ENCODE measurements around the gene HUWE1.
A peak's percentile ranks its signal among the peaks of the same experiment; 100 is the strongest.
"Not testable (repeated sequence)": the region's sequence is repeated elsewhere in the genome, so short reads cannot be mapped to it uniquely, and the experiment has no call there.

The HUWE1 gene

DNA sequence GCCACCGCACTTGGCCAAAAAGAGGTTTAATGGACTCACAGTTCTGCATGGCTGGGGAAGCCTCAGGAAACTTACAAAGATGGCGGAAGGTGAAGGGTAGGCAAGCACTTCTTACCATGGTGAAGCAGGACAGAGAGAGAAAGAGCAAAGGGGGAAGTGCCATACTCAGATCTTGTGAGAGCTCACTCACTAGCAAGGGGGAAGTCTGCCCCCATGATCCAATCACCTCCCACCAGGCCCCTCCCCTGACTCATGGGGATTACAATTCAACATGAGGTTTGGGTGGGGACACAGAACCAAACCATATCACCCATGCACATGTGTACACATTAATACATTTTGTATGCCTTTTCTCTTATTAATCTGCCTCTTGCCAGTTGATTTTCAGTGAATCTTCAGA lies 175.2 kb downstream of the HUWE1 start:
- DNase-seq: no peak

DNA sequence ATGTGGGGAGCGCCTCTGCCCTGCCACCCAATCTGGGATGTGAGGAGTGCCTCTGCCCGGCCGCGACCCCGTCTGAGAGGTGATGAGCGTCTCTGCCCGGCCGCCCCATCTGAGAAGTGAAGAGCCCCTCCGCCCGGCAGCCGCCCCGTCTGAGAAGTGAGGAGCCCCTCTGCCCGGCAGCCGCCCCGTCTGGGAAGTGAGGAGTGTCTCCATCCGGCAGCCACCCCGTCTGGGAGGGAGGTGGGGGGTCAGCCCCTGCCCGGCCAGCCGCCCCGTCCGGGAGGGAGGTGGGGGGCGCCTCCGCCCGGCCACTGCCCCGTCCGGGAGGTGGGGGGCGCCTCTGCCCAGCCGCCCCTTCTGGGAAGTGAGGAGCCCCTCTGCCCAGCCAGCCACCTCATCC lies 182.5 kb downstream of the HUWE1 start:
- DNase-seq: not testable (repeated sequence)

DNA sequence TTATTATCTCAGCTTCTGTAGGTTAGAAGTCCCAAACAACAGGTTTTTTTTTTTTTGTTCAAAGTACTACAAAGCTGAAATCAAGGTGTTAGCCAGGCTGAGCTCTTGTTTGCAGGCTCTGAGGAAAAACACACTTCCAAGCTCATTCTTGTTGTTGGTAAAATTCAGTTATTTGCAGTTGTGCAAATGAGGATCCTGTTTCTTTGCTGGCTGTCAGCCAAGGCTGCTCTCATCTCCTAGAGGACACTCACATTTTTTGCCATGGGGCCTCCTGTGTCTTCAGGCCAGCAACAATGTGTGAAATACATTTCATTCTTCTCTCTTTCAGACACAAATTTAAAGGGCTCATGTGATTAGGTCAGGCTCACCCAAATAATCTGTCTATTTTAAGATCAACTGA lies 192.1 kb downstream of the HUWE1 start:
- peak in 1 of 56 donors; percentile 0 for DNase-seq

DNA sequence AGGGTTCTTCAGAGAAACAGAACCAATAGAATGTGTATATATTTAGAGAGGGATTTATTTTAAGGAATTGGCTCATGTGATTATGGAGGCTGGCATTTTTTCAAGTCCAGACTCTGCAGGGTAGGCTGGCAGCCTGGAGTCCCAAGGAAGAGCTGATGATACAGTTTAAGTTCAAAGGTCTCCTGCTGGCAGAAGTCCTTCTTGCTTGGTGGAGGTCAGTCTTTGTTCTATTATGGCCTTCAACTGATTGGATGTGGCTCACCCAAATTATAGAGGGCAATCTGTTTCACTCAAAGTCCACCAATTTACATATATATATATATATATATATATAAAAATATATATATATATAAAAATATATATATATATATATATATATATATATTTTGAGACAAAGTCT lies 200.2 kb downstream of the HUWE1 start:
- DNase-seq: no peak

DNA sequence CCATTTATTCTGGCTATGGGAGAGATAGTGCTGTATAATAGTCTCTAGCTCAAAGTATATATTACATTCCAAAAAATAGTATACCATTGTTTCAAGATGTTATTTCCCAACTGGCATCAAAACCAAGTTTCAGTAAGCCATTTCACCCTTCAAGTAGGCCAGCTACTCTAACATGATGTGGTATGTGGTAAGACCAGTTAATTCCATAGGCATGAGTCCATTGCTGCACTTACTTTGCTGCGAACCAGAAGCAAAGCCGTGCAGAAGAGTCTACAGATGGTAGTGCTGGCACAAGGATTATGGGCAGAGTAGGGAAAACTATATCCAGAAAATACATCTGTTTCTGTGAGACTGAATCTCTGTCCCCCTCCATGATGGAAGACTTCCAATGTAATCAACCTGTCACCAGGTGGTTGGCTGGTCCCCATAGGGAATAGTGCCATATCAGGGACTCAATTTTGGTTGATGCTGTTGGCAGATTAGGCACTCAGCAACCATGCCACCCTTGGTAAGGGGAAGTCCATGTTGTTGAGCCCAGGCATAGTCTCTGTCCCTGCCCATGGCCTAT lies 202.6 kb downstream of the HUWE1 start:
- DNase-seq: no peak

DNA sequence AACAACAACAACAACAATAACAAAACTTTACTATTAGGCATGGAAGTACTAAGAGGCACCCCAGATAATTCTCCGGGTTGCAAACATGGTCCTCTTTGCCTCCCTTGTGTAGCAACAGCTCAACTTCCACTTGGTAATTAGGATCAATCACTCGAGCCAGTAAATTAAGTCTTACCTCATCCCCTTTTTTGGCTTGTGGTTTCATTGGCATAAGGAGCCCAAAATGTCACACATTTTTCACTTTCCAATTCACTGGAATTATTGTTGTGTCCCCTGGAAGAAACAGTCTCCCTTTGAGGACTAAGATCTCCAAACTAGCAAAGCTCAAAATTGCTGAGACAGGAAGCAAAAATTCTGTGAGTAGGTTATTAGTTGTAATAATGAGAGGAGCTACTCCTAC lies 203.1 kb downstream of the HUWE1 start:
- DNase-seq: no peak

All from nucleus accumbens (tissue), 56 donors.